SKM-1 treated with dmso at 0.1 percent for 144 hours (cell line): ENCODE data around the gene KIAA0319L.

Experiments
- DNase-seq: peaks from one replicate; lab custom pipeline; 2025; ENCODE audit not compliant: unreplicated experiment; lab: John Stamatoyannopoulos, UW

The KIAA0319L gene

GRCh38 chr1:35564037-35564883 lies 7.1 kb upstream of the KIAA0319L start:
- DNase-seq: peak; percentile 46

DNA sequence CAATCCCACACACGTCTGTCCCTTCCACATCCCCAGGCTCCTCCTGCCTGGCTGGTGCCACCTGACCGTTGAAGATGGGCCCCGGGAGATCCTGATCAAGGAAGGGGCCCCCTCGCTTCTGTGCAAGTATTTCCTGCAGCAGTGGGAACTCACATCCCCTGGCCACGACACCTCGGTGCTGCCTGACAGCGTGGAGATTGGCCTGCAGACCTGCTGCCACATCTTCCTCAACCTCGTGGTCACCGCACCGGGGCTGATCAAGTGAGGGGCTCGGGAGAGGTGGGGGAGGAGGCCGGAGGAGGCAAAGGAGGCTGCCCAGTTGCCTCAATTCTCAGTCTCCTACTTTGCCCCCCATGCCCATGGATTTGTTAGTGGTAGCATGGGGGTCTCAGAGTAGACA lies 6.0 kb upstream of the KIAA0319L start:
- DNase-seq: no peak

GRCh38 chr1:35561972-35562680 lies 4.9 kb upstream of the KIAA0319L start:
- DNase-seq: no peak

DNA sequence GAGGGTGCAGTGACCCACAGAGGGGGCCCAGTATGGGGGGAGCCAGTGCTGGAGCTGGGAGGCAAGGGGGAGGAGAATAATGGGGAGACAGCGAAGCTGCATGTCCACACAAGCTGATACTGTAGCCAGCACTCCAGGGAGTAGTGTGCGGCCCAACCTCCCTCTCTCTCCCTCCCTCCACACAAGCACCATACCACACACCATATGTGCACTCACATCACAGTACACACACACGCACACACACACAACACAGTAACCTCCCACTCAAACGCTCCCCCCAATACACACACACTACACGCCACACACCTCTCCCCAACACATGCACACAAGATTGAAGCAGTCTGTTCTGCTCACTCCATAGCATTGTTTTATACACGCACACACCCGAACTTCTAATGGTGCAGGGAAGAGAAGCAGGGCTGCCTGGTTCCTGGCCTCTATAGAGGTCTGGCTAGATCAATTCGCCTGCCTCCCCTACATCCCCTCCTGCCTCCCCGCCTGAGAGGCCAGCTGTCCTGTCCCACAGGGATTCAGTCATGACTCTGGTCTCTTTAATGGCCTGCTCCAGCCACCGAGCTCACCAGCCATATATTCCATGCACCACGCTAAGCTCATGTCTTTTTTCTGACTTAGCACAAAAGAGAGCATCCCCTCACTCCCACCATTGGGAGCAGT lies 4.2 kb upstream of the KIAA0319L start:
- DNase-seq: no peak

- no peak for DNase-seq
Observed at GRCh38 chr1:35560256-35561225, 3.3 kb upstream of the KIAA0319L start.

GRCh38 chr1:35559317-35559944 lies 2.2 kb upstream of the KIAA0319L start:
- no peak for DNase-seq

GRCh38 chr1:35558374-35559316 lies 1.4 kb upstream of the KIAA0319L start:
- no peak for DNase-seq

- DNase-seq: peak; percentile 92
Observed at GRCh38 chr1:35557611-35558373, 589 bp upstream of the KIAA0319L start, which contains the start of gene NCDN. TSS of gene NCDN (plus strand) at chr1:35557799. CDS start at chr1:35558191, 392 bp downstream.

DNA sequence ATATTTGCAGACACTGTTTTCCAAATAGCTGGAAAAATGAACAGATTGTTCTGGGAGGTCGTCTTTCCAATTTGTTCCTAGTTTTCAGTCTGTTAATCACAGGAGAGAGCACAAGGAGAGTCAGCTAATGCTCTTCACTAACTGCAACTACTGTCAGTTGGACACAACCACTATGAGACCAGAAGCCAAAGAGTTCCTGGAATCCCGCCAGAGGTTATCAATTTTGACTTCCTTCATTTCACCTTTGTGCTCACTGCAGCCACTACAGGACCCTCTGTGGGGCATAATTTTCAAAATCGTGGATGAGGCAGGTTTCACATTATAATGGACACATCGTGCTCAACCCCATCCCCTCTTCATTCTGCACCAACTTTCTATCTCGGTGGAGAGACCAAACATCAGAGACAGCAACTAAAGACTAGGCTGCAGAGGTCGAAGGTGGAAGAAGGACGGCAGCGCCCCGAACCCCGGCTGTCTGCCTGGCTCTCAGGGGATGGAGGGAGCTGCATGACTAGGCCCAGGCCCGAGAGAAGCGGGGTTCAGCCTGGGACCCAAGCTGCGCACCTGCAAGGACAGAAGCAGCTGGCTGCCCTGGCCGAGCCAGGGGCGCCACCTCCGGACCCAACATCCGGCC lies 602 bp downstream of the KIAA0319L start:
- no peak for DNase-seq

GRCh38 chr1:35555601-35556477 lies 1.4 kb downstream of the KIAA0319L start:
- DNase-seq: no peak

GRCh38 chr1:35555212-35555584 lies 2.0 kb downstream of the KIAA0319L start:
- no peak for DNase-seq

DNA sequence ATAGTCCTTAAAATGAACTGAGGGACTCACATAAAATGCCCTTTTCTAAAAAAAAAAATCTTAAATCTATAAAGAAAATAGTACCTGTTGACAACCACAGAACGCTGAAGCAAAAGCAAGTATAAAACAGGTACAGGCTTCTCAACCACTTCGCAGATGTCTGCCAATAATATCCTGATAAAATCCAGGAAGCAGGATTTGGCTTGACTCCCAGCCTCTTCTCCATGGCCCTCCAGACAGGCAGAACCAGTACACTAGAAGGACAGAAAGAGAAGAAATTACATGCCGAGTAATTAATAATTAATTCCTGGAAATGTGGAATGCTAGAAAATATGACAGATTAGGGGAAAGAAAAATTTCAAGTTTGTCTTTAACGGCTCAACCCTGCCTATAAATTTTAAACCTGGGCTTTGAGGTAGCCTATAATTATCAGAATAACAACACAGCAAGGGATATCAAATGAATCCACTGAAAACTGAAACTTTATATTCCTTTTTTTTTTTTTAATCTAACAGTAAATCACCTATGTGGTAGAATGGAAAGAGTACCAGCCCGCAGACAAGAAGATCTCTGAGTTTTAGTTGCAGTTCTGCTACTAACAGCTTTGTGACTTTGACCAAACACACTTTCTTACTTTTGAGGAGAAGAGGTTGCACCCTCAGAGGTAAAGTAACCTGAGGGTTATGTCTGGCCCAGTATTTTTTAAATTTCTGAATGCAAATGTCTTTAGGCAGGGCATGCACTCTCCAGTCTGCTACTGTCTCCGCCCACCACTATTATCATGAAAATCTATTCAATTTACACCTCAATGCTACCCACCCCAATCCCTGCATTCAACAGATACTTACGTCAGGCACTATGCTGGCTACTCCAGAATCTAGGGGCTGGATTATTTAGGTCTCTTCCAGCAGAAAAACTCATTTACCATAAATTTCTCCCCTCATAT lies 2.7 kb downstream of the KIAA0319L start:
- DNase-seq: no peak

DNA sequence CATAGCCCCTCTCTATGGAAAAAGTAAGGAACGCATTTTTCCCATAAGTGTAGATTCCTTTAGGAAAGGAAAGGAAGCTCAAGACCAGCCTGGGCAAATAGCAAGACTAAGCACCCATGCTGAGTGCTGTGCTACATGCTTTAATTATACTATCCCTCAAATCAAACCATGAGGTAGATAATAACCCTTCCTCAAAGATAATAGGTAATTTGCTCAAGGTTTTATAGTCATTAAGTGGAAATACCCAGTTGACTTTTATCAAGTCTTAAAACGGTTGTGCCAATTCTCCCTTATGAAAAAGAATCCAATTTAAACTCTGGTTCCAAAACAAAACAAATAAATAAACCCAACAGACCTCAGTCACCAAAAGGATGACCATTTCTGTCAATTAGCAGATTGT lies 3.4 kb downstream of the KIAA0319L start:
- DNase-seq: no peak

GRCh38 chr1:35546614-35547013 lies 10.6 kb downstream of the KIAA0319L start:
- DNase-seq: no peak

DNA sequence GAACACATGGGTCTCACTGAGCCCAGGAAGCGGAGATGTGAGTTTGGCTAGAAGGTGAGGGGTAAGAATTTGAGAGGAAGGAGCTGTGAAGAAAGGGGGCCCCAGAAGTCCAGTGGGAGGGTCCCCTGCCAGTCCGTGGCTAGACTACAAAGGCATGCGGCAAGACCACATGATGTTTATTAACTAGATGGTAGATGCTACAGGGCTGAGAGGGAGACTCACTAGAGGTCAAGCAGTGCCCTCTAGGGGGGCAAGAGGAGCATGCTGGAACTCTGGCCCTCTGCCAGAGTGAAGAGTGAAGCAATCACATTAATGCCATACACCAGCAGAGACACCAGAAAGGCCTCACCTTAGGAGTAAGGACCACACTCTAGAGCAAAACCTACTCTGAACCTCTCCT lies 12.2 kb downstream of the KIAA0319L start:
- peak; percentile 23 for DNase-seq

DNA sequence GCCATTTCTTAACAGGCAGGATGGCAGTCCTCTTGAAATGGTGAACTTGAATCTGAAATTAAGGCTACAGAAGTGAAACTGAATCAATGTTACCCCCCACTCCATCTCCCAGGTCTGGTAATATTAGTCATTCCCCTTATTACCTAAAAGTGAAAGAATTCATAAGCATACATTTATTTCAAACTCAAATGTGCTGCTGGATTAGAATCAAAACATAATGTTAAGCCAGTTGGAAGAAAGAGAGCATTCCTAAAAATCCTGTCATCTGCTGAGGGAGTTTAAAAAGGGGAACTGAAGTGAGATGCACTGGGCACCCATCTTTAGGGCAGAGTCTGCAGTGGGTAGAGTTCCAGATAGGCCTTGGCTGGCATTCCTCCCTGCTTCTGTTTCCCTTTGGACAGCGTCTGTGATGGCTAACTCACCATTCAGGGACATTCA lies 17.4 kb downstream of the KIAA0319L start:
- DNase-seq: no peak
